NCI-H1048 (cell line): ENCODE measurements around the gene KIAA1328.
"Not testable (repeated sequence)": the region's sequence is repeated elsewhere in the genome, so short reads cannot be mapped to it uniquely, and the experiment has no call there.

Experiments used
- DNase-seq: peaks from one replicate; lab custom pipeline; 2025; lab: John Stamatoyannopoulos, UW

The KIAA1328 gene

DNA sequence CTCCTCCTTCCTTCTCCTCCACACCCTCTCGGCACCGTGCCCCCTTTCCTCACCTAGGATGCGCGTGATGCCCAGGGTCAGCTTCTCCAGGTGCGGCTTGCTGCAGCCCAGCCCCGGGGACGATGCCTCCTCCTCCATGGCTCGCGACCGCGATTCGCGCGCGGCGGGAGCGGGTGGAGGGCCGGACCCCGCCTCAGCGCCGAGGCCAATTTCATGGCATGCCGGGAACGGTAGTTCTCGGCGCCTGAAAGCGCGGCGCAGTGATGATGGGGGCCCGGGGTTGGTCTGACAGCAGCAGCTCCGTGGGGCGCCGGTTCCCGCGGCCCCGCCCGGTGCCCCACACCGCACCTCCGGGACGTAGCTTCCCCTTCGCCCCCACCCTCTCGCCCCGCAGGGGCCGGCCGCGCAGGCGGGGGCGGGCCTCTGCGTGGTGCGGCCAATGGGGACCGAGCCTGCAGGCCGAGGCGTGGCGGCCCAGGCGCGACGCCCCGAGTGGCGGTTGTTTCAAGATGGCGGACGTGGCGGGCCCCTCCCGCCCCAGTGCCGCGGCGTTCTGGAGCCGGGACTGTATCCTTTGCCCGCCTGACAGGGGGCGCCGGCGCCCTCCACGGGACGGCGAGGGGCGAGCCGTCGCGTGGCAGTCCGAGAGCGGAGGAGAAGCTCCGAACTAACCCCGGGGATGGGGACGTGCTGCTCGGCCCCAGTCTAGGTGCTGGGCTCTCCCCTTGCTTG is at the start of gene KIAA1328, which contains the start of gene TPGS2:
Gene KIAA1328 (plus strand): TSS at position 498 of the 732 bp plus-strand sequence. CDS start 12 bp downstream, at position 510.
Gene TPGS2 (minus strand): TSS at position 373 of the 732 bp plus-strand sequence. CDS start 235 bp downstream, at position 138.
- DNase-seq = peak; percentile 81

DNA sequence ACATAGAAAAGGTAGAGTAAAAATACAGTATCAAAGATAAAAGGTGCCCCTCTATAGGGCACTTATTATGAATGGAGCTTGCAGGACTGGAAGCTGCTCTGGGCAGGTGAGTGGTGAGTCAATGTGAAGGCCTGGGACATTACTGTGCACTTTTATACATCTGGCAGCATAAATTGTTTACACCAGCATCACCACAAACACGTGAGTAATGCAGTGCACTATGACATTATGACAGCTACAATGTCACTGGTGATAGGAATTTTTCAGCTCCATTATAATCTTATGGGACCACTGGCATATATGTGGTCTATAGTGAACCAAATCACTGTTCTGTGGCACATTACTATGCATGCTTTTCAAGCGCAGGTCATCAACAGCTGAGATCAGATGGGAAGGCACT is 48.2 kb upstream of the KIAA1328 start:
- DNase-seq = no peak

DNA sequence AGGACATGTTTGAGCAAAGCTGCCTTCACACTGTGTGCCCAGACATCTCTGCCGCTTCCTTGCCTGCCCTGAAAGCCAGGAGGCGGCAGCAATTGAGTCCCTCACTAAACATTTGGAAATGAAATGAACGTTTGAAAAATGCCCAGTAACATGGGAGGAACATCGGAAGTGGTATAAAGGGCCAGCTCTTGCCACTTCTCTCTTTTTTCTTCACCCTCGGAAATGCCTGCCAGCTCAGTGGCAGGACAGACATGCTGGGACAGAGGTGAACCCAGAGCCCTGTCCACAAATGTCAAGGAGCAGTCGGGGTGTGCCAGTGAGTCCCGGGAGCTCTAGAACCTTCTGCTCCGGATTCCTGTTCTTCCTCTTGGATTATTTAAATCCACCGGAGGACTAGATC is 46.2 kb upstream of the KIAA1328 start:
- DNase-seq = no peak

DNA sequence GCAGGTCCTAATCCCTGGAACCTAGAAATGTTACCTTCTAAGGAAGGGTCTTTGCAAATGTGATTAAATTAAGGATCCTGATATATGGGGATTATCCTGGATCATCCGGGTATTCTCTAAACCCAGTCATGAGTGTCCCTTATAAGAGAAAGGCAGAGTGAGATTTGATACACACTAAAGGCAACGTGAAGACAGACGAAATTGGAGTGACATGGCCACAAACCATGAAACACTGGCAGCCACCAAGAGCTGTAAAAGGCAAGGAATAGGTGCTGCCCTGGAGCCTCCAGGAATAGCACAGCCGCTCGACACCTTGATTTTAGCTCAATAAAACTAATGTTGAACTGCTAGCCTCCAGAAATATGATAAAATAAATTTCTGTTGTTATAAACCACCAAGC is 45.1 kb upstream of the KIAA1328 start:
- DNase-seq = no peak

DNA sequence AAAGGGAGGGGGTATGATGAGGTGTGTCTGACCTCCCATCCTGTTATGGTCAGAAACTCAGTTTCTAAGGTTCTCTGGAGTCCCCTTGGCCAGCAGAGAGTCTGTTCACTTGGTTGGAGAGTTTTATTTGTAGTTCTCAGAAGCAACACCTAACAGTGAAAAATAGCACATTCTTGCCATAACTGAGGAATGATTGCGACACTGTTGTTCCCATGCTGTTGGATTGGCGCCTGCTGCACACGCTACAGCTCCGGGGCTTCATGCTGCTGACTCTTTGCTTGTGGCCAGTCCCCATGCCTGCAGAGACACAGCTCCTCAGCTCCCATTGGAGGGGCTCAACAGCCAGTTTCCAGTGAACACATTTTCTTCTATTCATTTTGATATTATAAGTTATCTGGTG is 42.2 kb upstream of the KIAA1328 start:
- no peak for DNase-seq

DNA sequence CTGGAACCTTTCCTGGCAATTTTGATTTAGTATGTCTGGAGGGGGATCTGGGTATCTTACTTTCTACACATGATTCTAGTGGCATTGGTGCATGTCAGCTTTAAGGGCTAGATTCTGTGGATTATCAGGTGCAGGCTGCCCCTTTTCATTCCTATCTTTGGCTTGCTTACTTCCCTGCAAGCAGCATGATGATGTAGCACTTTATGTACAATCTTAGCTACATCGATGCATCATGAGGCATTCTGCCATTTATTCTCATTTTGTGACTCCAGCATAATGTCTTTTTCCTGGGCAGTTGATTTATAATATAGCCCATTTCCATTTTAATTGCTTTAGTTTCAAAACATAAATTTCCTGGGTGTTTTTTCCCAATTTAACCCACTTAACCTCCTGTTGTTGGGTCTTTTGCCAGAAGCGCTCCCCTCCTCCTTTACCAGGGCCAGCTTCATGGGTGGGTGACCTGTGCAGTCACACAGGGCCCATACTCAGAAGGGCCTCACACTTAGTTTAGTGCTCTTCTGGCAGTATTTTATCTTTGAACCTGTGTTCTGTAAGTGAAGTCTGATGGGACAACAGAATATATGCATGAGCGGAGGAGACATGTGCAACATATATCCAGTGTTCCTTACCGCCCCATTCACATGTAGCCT is 36.2 kb upstream of the KIAA1328 start:
- DNase-seq = no peak

DNA sequence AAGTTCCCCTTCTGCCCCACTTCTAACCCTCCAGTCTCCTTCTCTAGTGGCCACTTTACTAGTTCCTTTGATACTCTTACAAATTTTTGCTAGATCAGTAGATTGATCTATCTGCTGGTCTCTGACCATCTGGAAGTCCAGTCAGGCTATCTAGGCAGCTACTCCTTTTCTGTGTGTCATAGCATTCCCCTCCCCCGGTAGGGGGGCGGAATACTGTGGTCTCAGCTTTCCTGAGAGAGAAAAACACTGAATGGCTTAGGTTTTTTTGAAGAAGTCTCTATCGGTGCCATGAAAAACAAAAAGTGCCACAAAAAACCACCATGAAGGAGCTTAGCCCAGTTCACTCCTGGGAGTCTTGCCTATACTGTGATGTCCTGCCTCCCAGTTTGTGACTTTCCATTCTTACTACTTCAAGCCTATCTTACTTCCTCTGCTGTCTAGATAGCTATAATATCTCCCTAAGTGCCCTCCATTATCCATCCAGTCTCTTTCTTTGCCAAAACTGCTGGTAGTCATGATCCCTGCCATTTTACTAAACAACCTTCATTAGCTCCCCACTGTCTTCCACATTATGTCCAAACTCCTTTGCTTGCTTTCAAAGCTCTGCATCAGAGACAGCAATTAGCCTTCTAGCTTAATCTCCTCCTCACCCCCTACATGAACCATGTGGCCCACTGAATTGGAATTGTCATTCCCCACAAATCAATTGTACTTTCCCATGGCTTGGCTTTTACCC is 30.0 kb upstream of the KIAA1328 start:
- no peak for DNase-seq

DNA sequence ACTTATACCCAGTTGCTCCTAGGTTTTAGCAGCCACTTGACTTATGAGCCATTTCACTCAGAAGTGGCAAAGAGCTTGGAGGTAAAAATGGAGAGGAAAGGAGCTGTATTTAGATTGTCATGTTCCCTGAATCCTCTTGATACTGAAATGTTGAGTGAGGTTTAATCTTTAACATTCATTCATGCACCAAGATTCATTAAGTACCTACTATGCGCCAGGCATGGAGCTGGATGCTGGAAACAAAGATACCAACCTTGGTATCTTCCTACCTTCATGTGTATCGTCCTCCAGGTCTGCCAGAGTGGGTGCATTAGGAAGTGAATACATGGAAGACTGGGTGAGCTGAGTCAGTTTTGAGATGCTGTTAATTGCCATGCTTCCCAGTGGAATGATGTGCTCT is 23.8 kb upstream of the KIAA1328 start:
- DNase-seq = no peak

DNA sequence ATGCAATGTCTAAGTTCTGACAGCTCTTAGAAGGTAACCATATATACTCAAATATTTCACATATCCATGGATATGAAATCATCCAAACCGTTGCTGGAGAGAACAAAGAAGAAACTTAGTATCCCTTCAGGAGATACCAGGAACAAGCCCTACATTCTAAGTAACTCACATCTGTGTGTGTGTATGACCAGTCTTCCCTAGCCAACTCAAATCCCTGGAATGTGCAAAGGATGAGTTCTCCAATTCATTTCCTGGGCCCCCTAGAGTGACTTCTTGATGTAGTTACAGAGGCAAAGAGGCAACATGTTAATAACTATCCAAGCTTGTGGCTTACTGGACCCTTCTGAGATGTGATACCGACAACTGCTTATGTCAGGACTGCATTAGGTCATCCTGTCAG is 20.2 kb upstream of the KIAA1328 start:
- DNase-seq = no peak

DNA sequence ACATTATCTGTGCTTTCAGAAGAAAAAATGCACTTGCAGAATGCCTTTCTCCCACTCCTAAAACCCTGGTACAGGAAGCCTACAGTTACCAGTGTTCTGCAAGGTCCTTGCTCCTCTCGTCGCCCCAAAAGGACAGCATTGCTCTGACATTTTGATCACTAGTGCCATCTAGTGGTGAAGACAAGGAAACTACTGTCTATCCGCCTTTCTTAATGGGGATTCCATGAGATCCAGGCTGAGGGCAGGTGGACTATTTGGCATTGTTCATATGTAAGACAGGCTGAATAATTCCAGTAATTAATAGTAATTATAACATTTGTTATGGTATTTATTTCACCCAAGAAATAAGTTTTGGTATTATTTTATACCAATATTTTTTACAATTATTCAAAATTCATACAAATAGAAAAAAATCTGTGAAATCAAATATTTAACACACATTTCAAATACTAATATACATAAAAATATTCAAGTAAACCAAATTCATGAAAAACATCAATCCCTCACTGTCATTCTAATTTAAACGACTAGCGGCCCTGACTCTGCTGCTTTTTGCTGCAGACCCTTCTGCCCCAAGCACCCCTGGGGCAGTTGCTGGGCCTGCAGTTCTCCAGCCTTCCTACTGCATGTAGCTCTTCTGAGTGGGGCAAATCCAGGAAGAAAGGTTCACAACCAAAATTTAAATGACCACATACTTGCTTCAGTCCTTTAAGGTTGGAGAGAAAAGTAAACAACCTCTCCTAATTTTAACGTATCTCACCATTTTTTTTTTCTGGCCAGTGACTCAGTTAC is 19.1 kb upstream of the KIAA1328 start:
- DNase-seq = peak; percentile 3

DNA sequence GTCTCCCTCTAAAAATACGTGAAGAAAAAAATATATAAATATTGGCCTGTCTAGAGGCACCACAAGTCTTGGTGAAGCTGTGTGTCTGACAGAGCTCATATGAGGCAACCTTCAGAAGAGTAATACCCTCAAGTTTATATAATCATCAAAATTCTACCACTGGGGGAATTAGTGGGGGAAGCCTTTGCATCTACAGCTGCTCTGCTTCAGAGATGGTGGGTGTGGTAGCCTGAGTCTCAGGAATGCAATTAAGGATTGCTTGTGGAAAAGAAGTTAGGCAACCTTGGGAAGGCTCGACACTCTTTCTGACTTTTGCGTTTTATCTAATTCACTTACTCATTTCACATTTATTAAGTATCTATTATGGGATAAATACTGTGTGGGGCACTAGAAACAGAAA is 17.5 kb upstream of the KIAA1328 start:
- DNase-seq = no peak

DNA sequence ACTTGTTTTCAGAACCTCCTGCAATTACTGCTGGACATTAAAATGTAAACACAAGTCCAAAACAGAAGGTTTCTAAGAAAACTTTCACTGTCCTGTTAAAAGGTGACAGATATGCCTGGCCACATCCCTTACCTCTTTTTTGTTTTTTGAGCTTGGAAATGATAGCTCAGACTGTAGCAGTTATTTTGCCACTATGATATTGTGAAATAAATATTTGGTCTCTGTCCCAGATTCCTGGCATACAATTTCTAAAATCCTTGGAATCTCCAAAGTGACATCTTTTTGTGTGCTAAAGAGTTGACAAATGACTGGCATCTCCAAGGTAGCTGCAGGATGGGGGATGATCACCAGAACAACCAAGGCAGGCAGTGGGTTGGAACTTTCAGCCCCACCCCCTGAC is 17.0 kb upstream of the KIAA1328 start:
- DNase-seq = no peak

DNA sequence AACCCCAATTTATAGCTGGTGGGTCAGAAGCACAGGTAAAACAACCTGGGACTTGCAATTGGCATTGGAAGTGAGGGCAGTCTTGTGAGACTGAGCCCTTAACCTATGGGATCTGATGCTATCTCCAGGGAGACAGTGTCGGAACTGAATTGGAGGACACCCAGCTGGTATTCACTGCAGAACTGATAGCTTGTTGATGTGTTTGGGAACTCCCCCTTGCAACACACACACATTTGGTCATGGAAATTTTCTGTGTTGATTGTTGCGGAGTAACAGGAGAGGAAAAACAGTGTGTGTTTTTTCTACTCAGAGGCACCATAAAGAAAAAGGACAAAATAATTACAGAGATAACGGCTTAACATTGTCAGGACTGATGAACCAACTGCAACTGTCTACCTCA is 16.2 kb upstream of the KIAA1328 start:
- no peak for DNase-seq

DNA sequence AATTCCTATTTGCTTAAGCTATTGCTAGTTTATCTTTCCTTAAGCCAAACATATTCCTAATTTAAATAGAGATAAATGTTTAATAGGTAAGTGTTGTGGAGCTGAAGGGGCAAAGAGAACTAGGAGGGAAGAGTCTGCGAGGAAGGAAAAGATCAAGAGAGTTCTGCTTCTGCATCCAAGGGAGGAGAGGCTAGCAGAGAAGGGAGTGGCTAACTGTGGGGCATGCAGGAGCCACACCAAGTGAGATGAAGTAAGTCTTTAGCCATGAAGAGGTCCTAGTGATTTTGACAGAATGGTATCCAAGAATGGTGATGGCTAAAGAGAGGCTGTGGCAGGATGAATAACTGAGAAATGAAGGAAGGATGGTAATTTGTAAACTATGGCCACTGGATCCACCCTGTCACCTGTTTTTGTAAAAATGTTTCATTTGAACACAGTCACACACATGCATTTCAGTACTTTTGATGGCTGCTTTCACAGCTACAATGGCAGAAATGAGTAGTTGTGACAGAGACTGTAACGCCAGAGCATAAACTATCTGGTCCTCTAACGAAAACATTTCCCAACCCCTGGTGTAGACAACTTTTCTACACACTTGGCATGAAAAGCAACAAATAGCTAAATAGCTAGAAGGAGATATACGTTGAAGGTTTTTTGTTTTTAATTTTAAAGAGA is 15.7 kb upstream of the KIAA1328 start:
- no peak for DNase-seq

DNA sequence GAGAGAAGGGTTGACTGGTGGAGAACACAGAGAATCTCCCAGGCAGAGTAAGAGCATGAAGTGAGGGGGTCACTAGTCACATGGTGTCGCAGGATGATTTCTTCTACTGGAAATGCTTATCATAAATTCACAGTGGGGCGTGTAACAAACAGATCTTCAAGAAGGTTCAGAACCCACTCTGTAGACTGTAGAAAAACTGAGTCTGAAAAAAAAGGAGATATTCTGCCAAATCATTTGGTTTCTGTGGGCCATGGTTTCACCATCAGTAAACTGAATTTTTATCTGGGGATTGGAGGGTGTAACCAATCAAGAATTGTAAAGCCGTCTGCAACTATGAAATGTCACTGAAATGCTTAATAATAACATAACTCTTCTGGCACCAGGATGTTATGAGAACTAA is 15.1 kb upstream of the KIAA1328 start:
- no peak for DNase-seq

DNA sequence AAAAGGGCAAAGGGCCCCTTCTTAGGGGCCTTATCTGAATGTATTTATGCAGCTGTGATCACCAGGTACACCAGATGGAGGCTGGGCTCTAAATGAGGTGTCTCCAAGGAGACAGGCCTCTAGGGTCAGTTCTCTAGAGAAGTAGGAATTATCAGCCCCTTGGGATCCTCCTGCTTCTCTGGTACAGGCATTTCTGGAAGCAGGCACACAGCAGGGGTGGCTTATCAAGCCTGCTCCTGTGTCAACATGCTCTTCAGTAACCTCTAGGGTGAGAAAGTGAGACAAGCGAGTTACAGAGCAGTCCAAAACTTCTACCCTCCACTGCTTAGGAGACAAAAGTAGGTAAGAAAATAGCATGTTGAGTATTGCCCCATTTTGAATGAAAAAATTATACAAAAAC is 13.9 kb upstream of the KIAA1328 start:
- DNase-seq = no peak

DNA sequence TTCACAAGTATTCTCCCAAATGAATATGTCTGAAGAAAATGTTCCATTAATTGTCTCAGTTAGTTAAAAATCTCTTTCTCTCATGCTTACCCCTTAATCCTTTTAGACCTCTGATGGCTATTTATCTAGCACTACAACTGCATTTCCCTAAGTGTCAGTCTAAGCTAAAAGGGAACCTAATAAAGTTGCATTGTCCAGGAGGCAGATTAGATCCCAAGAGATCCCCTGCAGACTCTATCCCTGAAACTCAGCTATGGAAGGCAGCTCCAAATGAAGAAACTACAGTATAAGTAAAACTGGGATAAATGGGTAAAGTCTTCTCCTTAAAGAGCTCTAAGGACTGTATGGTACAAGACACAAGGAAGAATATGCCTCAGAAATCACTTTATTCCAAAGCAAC is 12.8 kb upstream of the KIAA1328 start:
- DNase-seq = not testable (repeated sequence)

DNA sequence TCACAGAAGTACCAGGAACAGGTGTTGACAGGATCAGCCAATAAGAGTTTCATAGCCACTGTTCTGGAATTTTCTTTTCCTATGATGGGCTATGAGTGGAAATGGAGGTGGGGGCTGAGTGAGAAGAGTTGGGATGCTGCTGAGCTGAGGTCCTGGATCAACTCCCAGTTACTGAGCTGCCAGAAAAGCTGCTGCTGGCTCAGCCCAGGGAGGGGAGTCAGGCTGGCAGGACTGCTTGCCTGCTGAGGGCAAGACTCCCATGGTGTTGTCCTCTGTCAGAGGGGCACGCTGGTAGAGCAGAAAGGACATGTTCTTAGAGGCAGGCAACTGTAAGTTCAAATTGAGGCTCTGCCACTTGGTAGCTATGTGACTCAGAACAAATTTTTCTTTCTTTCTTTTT is 11.9 kb upstream of the KIAA1328 start:
- DNase-seq = no peak

DNA sequence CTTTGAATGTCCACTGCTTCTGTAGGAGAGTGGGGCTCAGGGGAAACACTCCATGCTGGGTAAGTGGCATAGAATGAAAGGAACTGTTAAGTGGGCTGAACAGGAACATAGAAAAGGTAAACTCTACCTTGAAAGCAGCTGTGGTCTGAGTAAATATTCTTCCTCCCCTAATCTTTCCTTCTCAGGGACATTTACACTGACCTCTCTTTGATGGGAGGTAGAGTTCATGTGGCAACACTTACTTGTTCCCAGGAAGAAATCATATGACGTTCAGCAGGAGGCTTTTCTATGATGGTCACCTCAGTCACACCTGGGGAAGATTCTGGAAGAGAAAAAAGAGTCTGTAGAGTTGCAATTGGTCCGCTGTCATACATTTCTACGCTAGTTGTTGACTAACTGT is 10.3 kb upstream of the KIAA1328 start:
- no peak for DNase-seq

DNA sequence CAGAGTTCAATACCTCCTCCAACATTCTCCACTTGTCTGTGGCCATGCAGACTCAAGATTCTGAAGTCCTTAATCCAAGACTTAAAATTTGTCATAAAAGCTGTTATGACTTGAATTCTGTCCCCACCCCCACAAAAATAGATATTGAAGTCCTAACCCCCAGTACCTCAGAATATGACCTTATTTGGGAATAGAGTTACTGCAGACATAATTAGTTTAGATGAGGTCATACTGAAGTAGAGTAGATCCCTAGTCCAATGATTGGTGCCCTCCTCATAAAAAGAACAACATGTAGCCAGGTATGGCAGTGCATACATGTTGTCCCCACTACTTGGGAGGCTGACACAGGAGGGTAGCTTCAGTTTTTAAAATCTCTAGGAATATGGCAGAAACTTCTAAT is 9.3 kb upstream of the KIAA1328 start:
- no peak for DNase-seq

DNA sequence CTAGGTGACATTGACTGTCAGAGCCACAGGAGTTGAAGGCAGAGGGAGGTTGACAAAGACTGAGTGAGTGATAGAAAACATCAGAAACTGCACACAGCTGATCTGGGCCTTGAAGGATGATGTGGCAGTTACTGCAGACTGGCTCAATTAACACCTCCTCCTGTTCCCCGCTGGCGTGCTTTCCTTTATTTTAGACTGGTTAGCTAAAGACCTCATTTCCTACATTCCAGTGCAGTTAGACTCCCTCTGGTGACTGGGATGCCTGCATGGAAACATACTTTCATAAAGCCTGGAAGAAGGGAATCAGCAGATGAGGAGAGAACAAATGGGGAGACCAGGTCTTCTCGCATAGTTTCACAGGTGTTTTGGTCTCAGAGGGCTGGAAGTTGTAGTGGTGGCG is 7.2 kb upstream of the KIAA1328 start:
- no peak for DNase-seq

DNA sequence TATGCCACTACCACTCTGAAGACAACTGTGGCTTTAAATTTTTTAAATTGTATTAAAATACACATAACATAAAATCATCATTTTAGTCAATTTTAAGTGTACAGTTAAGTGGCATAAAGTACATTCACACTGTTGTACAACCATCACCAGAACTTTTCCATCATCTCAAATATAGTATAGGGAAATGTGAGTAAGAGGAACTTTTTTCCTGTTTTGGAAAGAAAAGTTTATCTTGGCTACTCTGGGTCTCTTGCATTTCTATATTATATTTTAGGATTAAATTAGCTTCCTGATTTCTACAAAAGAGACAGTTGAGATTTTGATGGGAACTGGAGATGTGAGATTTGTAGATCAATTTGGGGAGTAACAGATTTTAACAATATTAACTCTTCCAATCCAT is 3.4 kb upstream of the KIAA1328 start:
- no peak for DNase-seq
